GM19397 (cell line): ENCODE results near the gene MYOD1.

Experiments
- ATAC-seq: cut with Tn5 transposase; IDR thresholded peaks from one replicate; pipeline ENCODE4 v1.9.1; 2021; ENCODE audit warnings: mild to moderate bottlenecking, moderate library complexity; ENCODE audit not compliant: unreplicated experiment

The MYOD1 gene

DNA sequence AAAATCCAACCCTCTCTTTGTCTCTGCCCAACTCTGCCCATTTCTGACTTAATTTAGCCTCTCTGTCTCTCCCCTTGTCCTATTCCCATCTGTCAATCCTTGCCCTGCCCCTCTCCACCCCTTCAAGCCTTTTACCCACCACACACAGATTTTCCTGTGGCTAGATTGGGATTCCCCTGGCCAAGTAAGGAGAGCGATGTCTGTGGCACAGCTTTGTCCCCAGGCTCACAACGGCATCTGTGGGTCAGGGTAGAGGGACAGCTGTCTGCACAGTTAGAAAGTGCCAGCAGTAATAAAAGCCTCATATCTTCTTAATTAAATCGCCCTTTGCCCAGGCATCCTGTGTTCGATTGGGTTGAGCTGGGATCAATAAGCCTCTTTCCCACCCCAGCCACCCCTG lies 13.9 kb downstream of the MYOD1 start:
- ATAC-seq = no peak

DNA sequence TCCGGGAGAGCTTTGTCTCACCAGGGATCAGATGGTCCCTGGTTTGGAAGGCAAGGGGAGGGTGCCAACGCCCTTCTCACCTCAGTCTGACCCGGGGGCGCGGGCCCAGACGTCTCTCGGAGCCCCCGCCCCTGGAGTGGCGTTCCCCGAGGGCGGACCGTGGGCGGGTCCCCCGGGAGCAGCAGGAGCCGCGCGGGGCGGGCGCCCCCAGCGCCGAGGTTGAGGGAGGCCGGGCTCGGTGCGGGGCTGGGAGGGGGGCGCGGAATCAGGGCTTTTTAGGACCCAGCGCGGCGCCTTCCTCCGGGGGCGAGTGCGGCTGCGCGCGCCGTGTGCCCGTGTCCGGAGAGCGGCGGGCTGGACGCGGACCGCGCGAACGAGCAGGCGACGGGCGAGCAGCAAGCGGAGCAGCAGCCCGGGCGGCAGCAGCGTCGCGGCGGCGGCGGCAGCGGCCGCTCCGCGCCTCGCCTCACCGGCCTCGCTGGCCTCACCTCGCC lies 15.1 kb downstream of the MYOD1 start, which contains the start of gene KCNC1:
TSS of gene KCNC1 (plus strand) at position 364 of the 494 bp plus-strand sequence. CDS start 1,222 bp downstream, outside the sequence.
- no peak for ATAC-seq

DNA sequence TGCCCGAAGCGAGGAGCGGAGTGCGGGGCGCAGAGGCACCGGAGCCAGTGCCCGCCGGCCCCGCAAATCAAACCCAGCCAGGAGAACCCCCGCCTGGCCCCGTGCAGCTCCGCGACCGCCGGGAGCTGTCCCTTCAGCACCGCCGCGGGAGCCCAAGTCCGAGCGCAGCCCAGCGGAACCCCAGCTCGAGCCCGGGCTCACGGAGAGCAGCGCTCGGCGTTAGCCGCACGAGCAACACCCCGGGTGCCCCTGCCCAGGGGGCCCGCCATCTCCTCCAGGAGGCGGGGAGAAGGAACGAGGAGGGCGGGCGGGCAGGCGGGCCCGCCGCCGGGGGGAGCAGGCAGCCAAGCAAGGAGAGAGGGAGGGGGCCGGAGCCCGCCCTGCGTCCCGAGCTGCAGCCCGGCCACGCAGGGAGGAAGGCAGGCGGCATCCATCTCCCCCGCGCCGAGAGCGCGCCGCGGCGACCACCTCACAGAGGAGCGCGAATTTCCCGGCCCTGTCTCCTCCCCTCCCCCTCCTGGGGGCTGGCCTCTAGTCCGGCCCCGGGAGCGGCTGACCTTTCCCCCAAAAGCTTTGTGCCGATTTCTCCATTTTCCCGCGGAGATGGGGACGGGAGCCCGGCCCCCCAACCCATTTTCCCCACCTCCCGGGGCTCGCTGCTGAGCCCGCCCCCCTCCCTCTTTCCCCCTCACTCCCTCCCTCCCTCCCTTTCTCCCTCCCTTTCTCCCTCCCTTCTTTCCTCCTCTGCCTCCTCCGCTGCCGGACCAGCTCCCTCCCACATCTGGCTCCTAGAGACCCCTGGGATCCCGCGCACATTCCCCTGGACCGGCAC lies 15.8 kb downstream of the MYOD1 start:
- no peak for ATAC-seq

DNA sequence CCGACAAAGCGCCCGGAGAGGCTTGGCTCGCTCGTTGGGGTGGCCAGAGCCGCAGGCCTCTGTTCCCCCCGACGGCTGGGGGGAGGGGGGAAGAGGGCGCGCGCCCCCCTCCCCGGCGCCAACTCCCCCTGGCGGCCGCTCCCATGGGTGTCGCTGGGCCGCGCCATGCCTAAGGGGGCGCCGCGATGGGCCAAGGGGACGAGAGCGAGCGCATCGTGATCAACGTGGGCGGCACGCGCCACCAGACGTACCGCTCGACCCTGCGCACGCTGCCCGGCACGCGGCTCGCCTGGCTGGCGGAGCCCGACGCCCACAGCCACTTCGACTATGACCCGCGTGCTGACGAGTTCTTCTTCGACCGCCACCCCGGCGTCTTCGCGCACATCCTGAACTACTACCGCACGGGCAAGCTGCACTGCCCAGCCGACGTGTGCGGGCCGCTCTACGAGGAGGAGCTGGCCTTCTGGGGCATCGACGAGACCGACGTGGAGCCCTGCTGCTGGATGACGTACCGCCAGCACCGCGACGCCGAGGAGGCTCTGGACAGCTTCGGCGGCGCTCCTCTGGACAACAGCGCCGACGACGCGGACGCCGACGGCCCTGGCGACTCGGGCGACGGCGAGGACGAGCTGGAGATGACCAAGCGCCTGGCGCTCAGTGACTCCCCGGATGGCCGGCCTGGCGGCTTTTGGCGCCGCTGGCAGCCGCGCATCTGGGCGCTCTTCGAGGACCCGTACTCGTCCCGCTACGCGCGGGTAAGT lies 16.6 kb downstream of the MYOD1 start:
- ATAC-seq = no peak

DNA sequence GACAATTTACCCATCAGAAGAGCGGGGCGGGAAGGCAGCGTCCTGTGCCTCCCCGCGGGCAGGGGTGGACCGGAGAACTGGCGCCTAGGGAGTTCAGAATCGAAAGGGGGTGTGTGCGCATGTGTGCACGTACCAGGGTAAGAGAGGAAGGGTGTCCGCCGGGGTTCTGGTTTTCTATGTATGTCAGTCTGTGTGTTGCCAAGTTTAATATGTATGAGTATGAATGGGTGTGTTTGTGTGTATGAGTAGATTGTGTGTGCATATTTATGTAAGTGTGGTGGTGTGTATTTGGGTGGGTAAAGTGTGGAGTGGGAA lies 17.2 kb downstream of the MYOD1 start:
- no peak for ATAC-seq

DNA sequence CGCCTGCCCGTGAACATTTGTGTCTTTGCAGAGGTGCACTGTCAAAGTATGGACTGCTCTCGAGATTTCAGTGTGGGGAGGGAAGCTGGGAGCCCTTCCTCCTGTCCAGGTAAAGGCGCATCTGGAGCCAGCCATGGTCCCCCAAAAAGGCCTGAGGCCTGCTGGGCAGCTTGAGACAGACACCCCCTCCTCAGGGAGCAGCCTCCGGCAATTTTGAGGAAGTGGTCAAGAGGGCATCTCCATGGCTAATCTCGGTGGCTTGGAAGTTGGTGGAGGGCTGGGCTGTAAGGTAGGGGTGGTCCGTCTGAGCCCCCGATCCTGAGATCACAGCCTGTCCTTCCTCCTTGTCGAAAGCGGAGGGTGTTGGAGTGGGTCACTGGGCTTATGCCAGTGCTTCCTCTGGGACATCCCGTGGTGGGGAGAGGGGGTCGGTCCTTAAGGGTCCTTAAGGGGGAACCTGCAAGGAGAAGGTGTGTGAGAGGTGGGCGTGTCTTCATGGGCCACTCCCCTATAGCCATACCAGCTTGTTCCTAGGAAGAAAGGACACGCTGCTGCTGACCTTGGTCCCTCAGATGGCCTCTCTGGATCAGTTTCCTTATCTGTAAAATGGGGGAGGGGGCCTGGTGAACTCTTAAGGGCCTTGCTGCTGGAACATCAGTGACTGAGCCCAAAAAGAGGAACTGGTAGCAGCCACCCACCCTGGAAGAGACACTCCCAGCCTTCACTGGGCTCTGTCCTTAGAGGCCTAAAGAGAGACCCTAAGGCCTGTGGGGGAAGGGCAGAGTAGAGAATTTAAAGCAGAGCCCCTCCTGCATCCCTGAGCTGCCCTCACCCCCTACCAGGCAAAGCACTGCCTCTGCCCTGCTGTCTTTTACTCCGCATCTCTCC lies 17.8 kb downstream of the MYOD1 start:
- ATAC-seq = no peak

DNA sequence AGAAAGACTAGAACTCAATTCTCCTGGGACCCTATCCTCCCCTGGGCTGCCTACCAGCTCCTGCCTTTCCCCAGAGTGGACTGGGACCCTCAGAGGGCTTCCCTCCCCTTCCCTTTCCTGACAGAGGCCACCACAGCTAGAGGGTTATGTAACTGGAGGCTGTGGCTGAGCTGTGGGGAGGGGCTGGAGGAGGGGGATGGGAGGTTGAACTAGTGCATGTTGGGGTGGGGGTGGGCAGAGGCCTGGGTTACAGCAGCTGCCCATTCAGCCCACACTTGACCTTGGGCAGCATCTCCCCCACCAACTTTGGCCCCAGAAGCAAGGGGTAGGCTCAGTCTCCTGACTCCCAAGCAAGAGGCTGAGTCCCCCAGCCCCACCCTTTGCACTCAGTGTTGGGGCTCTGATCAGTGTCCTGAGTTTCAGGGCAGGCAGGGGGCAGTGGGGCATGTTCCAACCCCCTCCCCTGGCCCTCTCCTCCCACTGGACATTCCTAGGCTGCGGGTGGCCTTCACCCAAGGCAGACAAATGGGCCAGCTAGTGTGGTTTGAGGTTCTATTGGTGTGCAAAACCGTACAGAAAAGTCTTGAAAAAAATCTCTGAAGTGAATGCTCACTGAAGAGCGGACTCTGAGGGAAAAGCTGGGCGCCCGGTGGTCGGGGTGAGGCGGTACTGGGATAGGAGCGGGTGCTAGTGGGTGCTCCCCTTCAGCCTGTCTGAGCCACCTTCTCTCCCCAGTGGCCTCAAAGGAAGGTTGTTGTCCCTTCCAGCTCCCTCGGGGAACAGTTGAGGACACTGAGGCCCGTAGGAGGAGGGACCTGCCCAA lies 19.0 kb downstream of the MYOD1 start:
- no peak for ATAC-seq

DNA sequence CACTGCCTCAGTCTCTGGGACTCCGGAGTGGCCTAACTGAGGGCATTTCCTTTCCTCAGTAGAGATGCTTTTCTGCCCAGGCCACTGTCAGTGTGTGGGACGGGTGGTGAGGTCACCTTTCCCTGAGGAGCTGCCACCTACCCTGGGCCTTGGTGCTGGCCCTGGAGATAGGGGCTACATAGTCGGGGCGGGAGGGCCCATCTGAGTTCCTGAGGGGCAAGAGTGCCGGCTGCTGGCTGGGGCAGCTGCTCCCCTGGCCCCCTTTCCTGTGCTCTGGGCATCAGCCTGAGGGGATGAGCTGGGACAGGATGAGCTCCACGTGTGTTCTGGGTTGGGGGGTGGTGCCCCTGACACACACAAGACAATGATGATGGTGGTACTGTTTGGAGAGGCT lies 20.6 kb downstream of the MYOD1 start:
- ATAC-seq = no peak

DNA sequence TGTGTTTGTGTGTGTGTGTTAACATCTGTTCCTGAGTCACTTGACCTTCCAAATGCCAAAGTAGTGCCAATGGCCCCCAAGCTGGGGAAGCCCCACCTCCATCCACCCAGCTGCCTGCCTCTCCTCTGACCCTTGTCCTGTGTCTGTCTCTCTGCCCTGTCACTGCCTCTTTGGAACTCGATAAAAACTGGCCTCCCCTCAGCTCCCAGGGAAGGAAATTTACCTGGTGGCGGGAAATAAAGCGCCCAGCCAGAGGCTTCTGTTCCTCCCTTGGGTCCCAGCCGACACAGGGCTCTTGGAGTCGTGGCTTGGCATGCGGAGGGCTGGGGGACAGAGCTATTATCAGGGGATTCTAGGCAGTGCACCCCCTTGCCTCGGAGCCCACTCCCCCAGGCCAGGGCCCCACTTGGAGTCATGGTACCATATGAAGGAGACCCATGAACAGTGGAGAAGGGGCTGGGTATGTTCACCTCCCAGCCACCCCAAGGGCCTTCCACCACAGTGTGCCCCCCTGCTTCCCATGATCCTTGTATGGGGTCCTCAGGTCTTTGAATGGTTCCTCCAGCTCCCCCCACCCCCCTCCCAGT lies 21.4 kb downstream of the MYOD1 start:
- no peak for ATAC-seq

DNA sequence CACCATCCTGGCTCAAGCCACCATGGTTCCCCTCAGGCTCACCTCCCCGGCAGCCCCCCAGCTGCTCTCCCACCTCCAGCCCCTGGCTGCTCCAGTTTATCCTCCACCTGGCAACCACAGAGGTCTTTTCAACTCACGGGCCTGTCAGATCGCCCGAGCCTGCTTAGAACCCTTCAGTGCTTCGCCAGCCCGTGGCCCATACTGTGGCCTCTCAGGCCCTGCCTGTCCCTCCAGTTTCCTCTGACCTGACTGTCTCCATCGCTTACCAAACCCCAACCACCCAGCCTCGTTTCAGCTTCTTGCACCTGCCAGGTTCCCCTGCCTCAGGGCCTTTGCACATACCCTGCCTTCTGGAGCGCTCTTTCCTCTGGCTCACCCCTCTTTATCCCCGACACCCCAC lies 22.1 kb downstream of the MYOD1 start:
- no peak for ATAC-seq

DNA sequence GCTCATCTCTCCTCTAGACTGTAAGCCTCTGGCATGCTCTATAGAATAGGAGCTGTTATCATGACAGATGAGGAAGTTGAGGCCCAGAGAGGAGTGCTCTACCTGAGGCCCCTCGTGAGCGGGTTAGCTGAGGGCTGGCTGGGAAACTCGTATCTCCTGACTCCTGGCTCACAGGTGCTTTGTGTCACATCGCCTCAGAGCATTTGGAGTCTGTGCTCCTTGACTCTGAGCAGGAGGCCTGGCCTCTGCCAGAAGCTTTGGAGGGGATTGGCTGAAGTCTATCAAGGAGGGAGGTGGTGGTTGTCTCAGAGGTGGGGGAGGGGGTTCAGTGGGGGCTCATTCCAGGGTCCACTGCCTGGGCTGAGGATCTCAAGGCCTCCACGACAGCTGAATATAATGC lies 22.6 kb downstream of the MYOD1 start:
- no peak for ATAC-seq

DNA sequence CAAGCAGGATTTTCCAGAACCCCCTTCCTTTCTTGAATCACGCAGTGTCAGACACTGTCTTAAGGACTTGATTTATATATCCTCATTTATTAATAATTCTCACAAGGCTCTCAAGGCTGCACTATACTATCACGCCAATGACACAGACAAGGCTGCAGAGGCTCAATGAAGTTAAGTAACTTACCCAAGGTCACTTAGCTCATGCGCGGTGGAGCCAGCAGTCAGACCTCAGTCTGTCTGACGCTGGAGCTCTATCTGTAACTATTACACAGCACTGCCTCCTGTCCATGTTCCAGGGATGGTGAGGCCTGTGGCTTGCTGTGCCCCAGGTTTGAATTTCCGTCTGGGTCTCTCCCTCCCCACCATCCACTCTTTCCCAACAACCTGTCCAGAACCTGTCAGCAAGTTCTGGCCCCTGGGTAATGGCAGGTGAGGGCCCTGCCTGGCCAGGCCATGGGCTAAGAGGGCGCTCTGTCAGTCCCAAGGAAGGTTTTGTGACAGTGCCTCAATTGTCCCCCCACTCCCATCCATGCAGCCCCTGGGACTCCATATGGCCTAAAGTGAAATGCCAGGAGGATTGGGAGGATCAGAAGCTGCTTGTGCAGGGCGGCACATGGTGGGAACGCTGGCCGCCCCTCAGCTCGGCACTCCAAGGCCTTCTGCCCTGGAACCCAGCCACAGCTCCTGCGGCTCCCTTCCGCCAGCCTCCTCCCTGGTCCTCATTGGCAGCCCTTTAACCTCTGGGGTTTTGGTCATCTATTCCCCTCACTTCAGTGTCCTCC lies 23.8 kb downstream of the MYOD1 start:
- ATAC-seq = no peak

DNA sequence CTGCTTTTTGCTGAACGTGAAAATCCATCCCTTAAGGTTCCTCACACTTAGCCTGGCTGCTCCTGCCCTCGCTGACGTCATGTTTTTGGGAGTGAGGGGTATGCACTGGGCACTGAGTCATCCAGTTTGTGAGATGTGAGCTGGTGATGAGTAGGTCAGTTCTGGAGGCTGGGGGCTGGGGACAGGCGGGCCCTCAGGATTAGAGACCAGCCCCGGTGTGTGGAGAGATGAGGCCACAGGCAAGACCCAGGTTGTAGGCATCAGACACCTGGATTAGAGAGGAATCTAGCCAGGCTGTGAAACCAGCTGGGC lies 24.4 kb downstream of the MYOD1 start:
- no peak for ATAC-seq

DNA sequence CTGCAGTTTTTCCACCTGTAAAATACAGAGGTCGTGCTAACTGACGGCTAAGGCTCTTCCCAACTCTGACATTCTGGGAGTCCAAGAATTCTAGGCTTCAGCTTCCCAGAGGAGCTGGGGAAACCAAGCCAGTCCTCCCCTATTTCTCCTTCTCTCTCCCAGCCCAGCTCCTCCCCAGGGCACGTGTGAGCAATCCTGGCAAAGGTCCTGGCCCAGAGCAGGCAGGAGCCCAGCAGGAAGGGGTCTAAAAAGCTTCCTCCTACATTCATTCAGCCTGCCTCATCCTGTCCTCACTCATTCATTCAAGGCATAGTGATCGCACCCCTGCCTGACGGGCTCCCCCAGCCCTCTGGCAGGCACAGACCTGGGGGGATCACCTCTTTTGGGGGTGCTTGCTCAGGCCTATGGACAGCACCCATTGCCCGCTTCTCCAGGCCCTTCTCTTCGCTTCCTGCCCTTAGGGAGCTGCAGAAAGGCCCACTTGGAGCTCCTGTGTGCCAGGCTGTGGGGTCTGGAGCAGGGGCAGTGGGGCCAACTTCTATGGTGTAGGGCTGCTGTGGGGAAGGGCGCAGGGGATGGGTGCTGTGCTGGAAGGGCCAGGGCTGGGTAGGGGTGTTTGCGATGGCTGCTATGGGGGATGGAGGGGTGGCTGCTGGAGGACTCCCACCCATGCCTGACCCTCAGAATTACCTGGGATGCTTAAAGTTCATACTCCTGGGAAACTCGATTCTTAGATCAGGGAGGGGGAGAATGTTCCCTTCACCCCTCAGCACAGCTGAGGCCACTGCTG lies 25.0 kb downstream of the MYOD1 start:
- ATAC-seq = no peak

DNA sequence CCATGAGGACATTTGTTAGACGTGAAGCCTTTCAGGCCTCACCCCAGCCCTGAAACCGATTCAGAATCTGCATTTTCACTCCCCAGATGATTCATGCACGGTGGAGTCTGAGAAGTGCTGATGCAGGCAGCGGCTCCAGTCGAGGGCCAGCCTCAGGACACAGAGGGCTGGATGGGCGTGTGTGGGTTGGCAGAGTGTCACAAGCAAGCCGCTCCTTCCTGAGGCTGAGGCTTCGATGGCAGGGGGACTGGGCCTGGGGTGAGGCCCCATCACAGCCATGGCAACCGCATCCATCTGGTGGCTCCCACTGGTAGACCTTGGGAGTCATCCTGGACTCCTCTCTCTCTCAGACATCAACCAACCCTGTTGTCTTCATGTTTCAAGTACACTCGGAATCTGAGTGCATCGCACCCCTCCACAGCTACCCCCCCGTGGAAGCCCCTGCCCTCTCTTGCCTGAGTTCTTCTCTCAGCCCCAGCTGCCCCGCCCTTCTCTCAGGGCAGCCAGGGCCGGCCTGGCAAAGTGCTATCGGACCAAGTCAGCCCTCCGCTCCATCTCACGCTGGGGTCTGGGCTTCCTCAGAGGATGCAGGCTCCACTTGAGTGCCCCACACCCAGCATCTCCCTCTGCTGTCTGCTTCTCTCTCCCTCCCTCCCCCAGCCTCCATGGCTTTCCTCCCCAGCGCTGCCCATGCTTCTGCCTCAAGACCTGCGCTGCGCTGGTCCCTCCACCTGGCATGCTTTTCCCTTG lies 25.8 kb downstream of the MYOD1 start:
- no peak for ATAC-seq

DNA sequence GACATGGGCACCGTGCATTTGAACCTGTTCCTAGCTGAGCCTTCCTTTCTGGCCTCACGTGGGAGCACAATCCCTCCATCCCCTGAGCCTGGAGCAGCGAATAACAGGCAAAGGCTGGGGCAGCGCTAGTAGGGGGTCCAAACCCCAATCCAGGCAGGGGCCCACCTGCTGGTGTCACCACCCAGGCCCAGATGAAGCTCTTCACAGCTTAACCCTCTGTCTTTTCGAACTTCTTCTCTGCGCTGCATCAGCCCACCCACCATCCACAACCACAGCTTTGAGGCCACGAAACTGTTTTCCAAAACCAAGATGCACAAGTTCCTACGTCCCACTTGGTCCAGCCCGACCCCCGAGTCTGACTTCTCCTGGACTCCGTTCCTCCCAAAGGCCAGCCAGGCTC lies 26.7 kb downstream of the MYOD1 start:
- ATAC-seq = no peak

DNA sequence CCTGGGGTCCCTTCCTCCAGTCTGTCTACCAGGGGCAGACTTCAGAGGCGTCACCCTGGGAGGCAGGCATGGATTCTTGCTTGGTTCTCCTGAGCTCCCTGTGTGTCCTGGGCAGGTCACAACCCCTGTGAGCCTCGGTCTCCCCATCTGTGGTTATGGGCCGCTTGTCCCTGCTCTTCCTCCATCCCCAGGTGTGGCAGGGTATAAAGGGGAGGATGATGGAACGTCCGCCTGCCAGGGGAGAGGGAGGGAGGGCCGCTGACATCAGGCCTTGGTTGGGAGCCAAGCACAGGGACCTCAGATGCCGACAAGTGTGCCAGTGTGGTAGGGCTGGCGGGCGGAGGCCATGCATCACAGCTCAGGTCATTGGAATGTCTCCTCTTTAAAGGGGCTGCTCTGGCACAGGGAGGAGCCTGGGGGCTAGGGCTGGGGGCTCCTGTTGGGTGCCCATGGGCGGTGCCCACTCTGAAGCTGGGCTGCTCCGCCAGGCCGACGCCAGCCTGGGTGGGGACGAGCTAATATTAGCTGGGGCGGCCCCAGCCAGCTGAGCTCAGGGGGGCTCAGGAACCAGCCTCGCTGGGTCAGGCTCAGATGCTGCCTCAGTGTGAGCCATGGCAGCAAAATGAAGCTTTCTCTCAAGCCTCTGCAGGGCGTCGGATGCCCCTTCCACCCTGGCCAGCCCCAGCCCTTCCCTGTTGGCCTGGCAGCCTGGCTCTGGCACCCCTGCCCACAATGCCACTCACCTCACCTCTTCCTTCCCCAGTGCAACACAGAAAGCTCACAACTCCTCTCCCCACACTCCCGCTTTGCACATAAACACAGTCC lies 28.0 kb downstream of the MYOD1 start:
- ATAC-seq = no peak
